ENCODE measurements around the gene CNTNAP2. TPM values are rescaled to one million over a fixed set of nuclear protein-coding genes. Genes with fewer than 3 reads are reported as not detected.

Gene CNTNAP2
- total RNA-seq, 4 donors from 2014 or later: not detected

GRCh38 chr7:146681487-146681886, 564.9 kb downstream of the CNTNAP2 start:
- TF ChIP-seq POLR2A (IDR thresholded peaks at IDR 0.05): no peak
- no peak for TF ChIP-seq CTCF (IDR thresholded peaks at IDR 0.05 in 4 of 5, conservative IDR thresholded peaks at IDR 0.05 in 1 of 5)
- Histone ChIP-seq H3K4me1 (no peaks in the 10 kb centered on the region), H3K4me3 (no peak overlapping the region), H3K9me3 (no peaks in the 10 kb centered on the region), H3K36me3 (no peaks in the 10 kb centered on the region), H3K27me3 (no peaks in the 10 kb centered on the region), H3K27ac (no peak overlapping the region)
- DNase-seq (no peak), ATAC-seq (no peak)
- in situ Hi-C loops (cut with MboI; ENCODE audit: low sequenced_read_pairs in 4 of 4): no loop called here
- intact Hi-C loops (cut with DNase I; ENCODE audit: low total_unique reads): no loop called here

- no peak overlapping the region for H3K27ac ChIP-seq
- intact Hi-C loops (cut with DNase I; ENCODE audit: low total_unique reads): no loop called here
- DNase-seq (no peak), ATAC-seq (no peak)
- H3K27me3 ChIP-seq: no peaks in the 10 kb centered on the region
- no peaks in the 10 kb centered on the region for H3K9me3 ChIP-seq
- H3K4me3 ChIP-seq: no peak overlapping the region
- in situ Hi-C loops (cut with MboI; ENCODE audit: low sequenced_read_pairs in 4 of 4): no loop called here
- no peaks in the 10 kb centered on the region for H3K36me3 ChIP-seq
- TF ChIP-seq CTCF (IDR thresholded peaks at IDR 0.05 in 4 of 5, conservative IDR thresholded peaks at IDR 0.05 in 1 of 5) (no peak), POLR2A (IDR thresholded peaks at IDR 0.05) (no peak)
- no peaks in the 10 kb centered on the region for H3K4me1 ChIP-seq
Measured at GRCh38 chr7:146683439-146683838, 566.8 kb downstream of the CNTNAP2 start.

- TF ChIP-seq CTCF (IDR thresholded peaks at IDR 0.05 in 4 of 5, conservative IDR thresholded peaks at IDR 0.05 in 1 of 5) (no peak), POLR2A (IDR thresholded peaks at IDR 0.05) (no peak)
Measured at GRCh38 chr7:146690987-146691386, 574.4 kb downstream of the CNTNAP2 start.

GRCh38 chr7:146698995-146699610, 582.5 kb downstream of the CNTNAP2 start:
- DNase-seq (no peak), ATAC-seq (no peak)
- Histone ChIP-seq H3K4me3 (no peak overlapping the region), H3K36me3 (no peaks in the 10 kb centered on the region), H3K27me3 (no peaks in the 10 kb centered on the region), H3K4me1 (no peaks in the 10 kb centered on the region), H3K27ac (no peak overlapping the region), H3K9me3 (no peaks in the 10 kb centered on the region)
- intact Hi-C loops (cut with DNase I; ENCODE audit: low total_unique reads): no loop called here
- TF ChIP-seq CTCF (IDR thresholded peaks at IDR 0.05 in 4 of 5, conservative IDR thresholded peaks at IDR 0.05 in 1 of 5) (no peak), POLR2A (IDR thresholded peaks at IDR 0.05) (no peak)
- in situ Hi-C loops (cut with MboI; ENCODE audit: low sequenced_read_pairs in 4 of 4): no loop called here

More at GRCh38 chr7:146690987-146691386, 574.4 kb downstream of the CNTNAP2 start:
- H3K27me3 ChIP-seq: no peaks in the 10 kb centered on the region
- H3K9me3 ChIP-seq: no peaks in the 10 kb centered on the region
- in situ Hi-C loops (cut with MboI; ENCODE audit: low sequenced_read_pairs in 4 of 4): no loop called here
- intact Hi-C loops (cut with DNase I; ENCODE audit: low total_unique reads): no loop called here
- H3K36me3 ChIP-seq: no peaks in the 10 kb centered on the region
- H3K27ac ChIP-seq: no peak overlapping the region
- ATAC-seq (no peak), DNase-seq (no peak)
- H3K4me3 ChIP-seq: no peak overlapping the region
- H3K4me1 ChIP-seq: no peaks in the 10 kb centered on the region

Data from gastrocnemius medialis (tissue), 4 donors.